ENCODE measurements around the gene PPP6R3.
A peak's percentile ranks its signal among the peaks of the same experiment; 100 is the strongest.
"Not testable (repeated sequence)": the region's sequence is repeated elsewhere in the genome, so short reads cannot be mapped to it uniquely, and the experiment has no call there.

PPP6R3 gene

GRCh38 chr11:68457898-68458249 is 2.7 kb upstream of the PPP6R3 start:
- DNase-seq, result no peak

- peak; percentile 74 for DNase-seq
These were observed 2.2 kb upstream of the PPP6R3 start for GRCh38 chr11:68458340-68458739.

DNA sequence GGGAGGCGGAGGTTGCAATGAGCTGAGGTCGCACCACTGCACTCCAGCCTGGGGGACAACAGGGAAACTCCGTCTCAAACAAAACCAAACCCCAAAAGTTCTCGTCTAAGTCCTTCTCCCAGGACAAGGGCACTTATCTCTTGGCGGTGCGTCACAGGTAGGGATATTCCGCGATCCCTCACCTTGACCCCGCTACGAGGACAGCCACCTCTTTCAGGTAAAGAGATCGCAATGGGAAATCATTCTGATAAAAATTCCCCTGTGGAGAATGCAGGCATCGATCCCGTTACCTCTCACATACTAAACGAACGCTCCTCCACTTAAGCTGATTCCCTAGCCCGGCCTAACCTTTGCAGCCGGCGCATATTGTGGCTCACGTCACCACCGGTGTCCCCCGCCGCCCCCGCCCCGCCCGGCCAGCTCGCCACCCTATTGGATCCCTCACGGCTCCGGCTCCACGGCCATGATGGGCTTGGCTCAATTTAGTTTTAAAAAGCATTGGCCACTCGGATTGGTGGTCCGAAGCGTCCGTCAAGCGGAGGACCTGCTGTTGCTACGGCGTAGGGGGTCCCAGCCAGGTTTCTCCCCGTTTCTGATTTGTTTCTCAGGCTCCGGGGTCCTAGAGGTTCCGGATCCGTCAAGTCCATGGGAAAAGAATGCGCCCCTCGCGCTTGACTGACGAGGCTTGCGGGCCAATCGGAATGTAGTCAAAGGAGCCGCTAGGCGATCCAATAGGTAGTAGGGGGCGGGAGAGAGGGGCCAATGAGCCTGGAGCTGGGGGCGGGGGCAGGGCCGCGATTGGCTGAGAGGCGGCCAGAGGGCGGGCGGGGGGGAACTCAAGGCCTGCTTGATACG is 439 bp upstream of the PPP6R3 start:
- DNase-seq, result peak; percentile 100

DNA sequence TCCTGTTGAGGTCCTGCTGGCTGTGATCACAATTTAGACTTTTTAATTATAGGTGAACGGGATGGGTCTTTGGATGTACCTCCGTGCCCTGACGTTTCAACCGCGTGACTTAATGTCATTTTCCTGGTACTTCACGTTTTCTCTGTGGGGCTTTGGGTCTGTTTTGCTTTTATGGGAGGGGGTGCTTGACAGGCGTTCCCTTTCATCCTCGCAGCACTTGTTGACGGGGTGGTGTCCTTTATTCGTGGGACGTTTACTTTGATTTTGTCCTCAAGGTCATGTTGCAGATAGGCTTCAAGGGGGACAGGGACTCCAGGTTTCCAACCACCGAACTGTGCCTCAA is 994 bp downstream of the PPP6R3 start:
- no peak for DNase-seq

DNA sequence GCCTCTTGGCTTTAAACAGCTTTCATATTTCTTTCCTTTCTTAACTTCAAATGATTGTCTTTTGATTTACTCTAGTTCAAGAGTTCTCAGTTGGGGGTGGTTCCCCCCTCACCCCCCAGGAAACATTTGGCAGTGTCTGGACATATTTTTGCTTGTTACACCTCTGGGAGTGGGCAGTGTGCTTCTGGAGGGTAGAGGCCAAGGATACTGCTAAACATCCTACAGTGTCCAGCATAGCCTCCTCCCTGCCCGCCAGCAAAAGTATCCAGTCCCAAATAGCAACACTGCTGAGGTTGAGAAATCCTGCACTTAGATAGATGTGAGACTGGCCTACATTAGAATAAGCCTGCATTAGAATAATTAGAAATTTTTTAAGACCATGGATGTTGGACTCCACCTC is 3.2 kb downstream of the PPP6R3 start:
- no peak for DNase-seq

DNA sequence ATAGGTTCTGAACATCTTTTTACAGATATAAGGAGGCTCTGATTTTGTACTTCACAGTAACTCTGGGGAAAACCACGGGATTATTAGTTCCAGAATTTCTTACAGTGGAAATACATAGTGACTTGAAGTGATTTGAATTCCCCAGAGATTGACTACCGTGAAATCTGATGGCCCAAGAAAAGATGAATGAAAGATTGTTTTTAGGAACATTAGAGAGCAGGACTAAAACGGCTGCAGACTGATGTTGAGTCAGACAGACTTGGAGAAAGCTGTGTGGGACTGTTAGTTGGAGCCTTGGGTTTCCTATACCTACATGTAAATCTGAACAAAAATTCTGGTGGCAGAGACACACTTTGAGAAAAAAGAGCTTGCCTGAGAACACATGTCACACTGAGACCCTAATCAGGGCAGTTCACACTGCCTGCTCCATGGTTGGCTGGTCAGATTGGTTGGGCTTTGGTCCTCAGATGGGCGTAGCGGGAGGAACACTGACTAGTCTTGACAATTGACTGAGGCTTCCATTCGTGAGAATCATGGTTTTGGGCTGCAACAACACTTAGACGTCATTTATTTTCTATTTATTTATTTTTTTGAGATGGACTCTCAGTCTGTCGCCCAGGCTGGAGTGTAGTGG is 6.8 kb downstream of the PPP6R3 start:
- no peak for DNase-seq

DNA sequence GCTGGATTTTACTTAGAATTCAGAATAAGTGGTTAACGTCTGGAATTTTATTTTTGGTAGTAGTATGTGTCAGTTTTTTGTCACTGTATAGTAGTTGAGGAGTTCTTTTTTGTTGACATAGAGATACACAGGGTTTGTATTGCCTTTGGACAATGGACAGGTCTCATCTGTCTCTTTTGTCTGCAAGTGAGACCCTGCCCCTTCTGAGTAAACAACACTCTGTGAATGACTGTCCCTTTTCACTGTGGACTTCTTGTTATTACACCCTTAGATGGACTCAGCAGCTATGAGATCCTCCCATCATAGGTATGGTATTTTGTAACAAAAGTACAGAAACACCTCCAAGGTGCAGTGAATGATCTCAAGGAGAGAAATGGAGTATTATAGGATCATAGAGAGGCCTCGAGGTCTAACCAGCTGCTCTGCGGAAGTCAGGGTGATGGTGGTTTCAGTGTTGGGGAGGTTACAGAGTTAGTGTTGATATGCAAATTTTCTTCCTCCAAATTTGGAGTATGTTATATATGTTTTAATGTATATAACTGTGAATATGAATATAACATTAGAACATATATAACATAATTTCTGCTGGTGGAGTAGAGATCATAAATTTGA is 7.8 kb downstream of the PPP6R3 start:
- peak; percentile 40 for DNase-seq

DNA sequence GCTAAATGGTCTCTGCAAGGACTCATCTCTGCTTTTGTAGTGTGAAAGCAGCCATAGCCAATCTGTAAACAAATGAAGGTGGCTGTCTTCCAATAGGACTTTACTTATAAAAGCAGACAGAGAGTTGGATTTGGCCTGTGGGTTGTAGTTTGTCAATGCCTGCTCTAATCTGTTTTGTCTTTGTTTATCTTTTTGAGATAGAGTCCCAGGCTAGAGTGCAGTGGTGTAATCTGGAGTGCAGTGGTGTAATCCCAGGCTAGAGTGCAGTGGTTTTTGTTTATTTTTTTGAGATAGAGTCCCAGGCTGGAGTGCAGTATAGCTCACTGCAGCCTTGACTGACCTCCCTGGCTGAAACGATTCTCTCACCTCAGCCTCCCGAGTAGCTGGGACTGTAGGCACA is 8.6 kb downstream of the PPP6R3 start:
- no peak for DNase-seq

DNA sequence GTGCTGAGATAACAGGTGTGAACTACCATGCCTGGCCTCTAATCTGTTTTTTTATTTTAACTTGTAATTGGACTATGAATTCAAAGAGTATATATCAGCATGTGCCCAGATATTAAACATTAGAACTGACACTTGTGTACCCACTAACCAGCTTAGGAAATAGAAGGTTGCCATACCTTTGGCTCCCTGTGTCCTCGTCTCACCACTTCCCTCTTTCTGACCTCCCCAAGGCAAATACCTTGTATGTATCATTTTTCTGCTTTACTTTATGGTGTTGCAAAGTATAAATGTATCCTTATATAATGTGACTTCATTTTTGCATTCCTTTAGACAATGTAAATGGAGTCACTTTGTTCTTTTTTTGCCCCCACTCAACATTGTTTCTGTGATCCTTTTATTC is 9.1 kb downstream of the PPP6R3 start:
- no peak for DNase-seq

DNA sequence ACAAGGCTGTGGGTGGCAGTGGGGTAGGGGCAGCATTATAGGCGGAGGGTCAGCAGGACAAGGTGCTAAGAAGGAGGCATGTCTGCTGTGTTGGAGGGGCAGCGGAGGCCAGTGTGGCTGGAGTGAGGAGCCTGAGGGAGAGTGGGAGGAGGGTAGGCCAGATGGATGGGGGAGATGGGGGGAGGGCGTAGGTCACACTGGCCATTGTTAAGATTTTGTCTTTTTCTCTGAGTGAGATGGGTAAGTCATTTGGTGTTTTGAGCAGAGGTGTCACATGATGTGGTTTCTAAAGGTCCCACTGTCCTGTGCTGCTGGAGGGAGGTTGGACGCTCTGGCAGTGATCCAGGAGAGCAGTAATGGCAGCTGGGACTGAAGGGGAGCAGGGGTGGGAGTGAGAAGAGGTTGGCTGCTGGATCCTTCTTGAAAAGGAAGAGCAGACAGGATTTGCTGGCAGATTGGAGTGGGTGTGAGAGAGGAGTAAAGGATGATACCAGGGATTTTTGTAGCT is 9.8 kb downstream of the PPP6R3 start:
- DNase-seq, result no peak

DNA sequence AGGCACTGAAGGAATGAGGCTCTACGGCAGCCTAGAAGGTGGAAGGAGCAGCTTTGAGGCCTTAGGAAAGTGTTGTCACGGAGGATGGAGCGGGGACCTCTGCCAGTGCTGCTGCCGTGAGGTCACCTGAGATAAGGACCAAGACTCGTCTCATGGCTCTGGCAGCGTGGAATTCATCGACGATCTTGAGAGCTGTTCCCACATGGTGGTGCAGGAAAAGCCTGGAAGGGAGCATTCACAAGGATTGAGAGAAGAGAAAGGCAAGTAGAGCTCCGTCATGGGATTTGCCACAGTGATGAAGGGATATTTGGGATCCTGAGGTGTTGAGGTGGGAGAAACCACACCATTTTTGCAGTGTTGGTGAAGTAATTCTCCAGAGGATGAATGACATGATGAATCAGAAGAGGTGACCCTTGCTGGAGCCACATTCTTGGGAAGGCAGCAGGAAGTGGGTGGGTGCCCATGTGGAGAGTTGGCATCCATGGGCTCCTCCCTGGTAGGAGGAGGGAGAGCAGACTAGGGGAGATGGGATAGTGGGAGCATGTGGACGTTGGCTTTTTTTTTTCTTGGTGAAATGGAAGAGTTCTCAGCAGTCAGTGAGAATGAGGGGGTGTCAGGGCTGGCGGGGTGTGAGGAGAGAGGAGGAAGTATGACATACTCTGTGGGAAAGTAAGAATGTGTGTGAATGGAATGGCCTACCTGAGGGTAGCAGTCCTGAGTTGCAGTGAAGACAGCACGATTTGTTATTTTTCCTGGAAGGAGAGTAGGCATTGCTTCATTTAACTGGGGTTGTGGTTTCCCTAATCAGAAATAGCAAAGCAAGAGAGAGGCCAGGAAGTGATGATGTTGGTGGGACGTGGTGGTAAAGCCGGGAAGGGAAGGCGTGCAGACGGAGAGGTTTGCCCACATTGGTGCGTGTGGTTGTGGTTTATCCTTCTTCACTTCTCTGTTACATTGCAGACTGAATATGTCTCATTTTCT is 11.1 kb downstream of the PPP6R3 start:
- no peak for DNase-seq

DNA sequence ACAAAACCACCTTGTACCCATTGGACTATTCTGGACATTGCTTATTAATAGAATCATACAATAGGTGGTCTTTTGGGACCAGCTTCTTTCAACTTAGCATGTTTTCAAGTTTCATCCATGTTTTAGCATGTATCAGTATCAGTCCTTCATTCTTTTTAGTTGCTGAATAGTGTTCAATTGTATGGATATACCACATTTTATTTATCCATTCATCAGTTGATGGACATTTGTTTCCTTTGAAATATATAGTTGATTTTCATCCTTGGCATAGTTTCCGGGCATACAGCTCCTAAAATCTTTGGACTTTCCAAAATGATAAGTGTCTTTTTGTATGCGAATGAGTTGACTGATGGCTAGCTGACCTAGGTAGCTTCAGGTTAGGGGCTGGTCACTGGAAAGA is 12.2 kb downstream of the PPP6R3 start:
- DNase-seq, result no peak

DNA sequence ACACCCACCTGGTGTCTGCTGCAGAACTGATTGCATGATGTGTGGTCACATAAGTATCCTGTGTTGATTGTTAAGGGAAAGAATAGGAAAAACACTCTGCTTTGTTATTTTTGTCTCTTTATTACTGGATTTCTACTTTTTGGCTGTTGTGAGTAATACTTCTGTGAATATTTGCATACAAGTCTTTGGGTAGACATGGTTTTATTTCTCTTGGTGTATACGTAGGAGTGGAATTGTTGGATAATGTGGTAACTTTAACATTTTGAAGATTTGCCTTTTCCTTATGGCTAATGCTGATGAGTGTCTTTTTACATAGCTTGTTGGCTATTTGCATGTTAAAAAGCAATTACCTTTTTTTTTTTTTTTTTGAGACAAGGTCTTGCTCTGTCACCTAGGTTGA is 13.1 kb downstream of the PPP6R3 start:
- DNase-seq, result no peak

GRCh38 chr11:68475626-68476025 is 15.1 kb downstream of the PPP6R3 start:
- DNase-seq, result not testable (repeated sequence)

- no peak for DNase-seq
These were observed 18.8 kb downstream of the PPP6R3 start for GRCh38 chr11:68479390-68479789.

- no peak for DNase-seq
These were observed 19.6 kb downstream of the PPP6R3 start for GRCh38 chr11:68480193-68480592.

GRCh38 chr11:68480852-68481510 is 20.4 kb downstream of the PPP6R3 start:
- no peak for DNase-seq

GRCh38 chr11:68481579-68482240 is 21.2 kb downstream of the PPP6R3 start:
- peak; percentile 30 for DNase-seq

GRCh38 chr11:68488623-68489022 is 28.1 kb downstream of the PPP6R3 start:
- no peak for DNase-seq

DNA sequence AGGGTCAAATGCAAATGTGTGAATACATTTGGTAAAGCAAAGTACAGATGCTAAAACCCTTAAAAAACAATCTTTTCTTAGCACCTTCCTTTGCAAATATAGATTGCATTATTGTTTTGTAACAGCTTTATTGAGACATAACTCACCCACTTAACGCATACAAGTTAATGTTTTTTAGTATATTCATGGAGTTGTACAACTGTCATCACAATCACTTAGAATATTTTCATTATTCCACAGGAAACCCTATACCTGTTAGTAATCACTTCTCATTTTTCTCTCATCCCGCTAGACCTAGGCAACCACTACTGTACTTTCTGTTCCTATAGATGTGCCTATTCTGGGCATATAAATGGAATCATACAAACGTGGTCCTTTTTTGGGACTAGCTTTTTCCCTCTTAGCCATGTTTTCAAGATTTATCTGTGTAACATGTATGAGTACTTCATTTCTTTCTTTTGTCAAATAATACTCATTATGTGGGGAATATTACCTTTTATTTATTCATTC is 34.7 kb downstream of the PPP6R3 start:
- no peak for DNase-seq

GRCh38 chr11:68495872-68496271 is 35.3 kb downstream of the PPP6R3 start:
- DNase-seq, result no peak

DNA sequence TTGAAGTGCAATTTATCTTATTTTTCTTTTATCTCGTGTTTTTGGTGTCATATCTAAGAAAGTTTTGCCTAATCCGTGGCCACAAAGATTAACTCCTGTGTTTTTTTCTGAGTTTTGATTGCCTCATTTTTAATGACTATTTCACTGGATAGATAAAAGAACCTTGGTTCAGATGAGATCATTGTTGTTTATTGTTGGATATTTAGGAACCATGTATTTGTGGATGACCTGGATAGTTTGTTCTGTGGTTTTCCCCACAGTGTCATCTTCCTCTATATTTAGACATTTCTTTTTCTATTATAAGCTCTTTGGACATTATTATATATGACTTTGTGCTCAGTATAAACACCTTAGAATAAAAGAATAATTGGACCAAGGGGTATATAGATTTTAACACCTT is 37.2 kb downstream of the PPP6R3 start:
- no peak for DNase-seq
